Fibroblast of skin of back (primary cell): ENCODE data around the gene LARP1.

Experiments used
- DNase-seq: peaks from one replicate; pipeline ENCODE4 v3.0.0-alpha.2; 2013

The LARP1 gene

DNA sequence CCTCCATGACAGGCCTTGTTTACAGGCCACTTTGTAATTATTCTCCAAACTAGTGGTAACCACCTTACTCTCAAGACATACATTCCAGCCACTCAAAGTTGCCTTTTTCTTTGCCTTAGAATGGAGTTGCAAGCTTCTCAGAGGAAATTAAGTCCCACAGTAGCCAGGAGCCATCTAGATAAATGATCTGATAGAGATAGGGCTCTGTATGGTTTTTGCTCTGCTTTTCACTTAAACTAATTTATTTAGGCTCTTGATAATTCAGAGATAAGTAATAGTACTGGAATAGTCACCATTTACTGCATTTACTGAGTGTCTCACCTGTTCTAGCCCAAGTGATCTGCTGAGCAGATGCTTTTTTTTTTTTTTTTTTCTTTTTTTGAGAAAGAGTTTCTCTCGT is 7.5 kb downstream of the LARP1 start:
- DNase-seq = no peak

DNA sequence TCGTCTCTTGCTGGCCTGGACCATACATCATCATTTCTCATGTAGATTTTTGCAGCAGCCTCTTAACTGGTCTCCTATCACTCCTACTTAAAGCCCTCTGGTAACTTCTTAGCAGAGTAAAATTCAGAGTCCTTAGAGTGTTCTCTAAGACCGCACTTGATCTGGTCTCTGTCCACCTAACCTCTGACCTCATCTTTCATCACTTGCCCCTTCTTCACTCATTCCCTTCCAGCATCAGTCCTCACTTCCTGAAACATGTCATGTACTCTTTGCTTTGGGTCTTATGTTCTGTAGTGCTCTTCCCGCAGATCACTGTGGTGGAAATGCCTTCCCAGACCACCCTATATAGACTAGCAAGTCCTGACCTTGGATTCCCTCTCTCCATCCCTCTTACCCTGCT is 9.8 kb downstream of the LARP1 start:
- no peak for DNase-seq

DNA sequence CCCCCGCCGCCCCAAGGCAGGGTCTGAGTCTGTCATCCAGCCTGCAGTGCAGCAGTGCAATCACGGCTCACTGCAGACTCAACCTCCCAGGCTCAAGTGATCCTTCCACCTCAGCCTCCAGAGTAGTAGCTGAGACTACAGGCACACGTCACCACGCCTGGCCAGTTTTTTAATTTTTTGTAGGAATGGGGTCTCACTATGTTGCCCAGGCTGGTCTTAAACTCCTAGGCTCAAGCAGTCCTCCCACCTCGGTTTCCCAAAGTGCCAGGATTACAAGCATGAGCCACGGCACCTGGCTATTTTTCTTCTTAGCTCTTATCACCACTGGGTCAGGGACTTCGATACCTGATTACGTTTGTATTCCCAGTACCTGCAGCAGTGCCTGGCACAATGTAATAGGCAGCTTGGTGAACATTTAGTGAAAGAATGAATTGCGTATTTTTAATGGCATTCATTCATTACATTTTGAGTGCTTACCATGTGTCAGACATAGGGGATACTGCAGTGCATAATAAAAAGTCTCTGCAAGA is 10.3 kb downstream of the LARP1 start:
- no peak for DNase-seq

DNA sequence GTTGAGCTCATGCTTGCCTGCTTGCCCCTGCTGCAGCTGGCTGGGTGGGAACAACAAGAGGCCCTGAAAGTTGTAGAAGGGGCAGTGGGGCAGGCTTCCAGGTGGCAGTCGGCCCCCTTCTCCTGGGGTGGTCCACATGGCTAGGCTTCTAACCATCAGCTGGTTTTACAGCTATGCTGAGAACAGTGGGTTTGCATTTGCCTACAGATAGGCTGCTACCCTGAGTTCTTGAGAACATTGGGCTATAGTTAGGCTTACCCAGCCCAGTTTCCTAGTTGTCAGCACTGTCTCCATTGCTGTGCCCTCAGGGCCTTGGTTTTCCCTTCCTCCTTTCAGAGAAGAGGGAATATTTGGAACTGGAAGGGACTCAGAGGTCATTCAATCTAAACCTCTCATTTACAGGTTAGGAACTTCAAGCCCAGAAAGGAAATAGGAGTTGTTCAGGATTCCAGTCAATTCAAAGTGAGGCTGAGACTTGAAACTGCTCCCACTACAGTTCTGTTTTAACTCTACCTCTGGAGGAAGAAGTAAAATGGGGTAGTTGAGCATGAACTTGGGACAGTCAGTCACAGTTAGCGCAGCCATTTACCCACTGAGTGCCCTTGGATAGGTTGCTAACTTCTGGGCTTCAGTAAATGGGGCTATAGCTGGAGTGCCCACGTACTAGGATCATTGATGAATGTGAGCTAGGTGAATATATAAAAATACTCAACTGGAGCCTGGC is 11.5 kb downstream of the LARP1 start:
- no peak for DNase-seq

DNA sequence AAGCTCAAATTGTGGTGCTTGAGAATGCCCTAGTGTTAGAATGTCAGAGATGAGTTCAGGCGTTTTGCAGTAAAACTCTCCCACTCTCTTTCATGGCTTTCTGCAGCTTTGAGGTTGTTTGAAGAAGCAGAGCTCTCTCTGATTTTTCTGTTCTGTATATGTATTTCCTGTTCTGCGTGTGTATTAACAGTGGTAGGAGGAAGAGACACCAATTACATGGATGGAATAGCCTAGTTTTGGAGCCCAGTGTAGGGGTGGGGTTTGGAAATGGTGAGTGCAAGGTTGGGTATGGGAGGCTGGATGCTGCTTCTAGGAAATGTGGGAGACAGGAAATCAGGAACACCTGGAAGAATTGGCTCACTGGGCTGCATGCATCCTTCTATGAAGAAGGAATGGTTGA is 12.4 kb downstream of the LARP1 start:
- no peak for DNase-seq

GRCh38 chr5:154768207-154768606 is 13.0 kb downstream of the LARP1 start:
- DNase-seq = no peak

- DNase-seq = no peak
Observed at GRCh38 chr5:154770111-154770510, 14.9 kb downstream of the LARP1 start.

DNA sequence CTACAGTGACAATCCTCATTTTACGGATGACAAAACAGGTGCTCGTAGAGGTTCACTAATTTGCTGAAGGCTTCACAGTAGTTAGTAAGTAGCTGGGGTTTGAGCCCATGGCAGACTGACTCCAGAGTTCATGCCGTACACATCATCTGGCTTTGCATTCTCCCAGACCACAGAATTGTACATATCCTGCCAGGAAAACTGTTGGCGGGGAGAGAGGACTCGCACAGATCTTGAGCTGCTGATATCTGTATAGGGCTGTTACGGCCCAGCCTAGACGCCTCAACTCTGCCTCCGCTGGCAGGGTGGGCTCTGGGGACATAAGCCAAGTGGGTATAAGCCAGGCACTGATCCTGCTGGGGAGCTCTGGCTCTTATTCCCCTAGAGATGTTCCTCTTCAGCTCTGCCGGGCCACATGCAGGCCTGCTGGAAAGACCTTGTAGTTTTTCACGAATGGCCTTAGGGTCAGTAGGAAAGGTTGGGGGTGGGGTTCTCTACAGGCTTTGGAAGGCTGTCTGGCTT is 16.3 kb downstream of the LARP1 start:
- peak; percentile 86 for DNase-seq

DNA sequence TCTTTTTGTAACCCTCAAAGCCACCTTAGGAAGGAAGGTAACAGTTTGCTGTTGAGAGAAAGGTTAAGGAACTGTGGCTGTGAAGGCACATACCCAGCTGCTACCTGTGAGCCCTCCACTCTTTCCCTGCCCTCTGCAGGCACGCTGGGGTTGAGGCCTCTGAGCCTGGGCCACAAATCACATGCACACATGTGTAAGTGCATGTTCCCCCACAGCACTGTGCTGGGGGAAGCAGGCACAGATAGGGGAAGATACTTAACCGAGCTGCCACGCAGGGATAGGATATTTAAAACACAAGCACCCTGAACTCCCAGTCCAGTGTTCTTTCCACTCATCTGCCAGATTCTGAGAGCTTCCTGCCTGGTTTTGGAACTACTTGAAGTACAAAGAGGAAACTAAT is 18.1 kb downstream of the LARP1 start:
- DNase-seq = no peak

DNA sequence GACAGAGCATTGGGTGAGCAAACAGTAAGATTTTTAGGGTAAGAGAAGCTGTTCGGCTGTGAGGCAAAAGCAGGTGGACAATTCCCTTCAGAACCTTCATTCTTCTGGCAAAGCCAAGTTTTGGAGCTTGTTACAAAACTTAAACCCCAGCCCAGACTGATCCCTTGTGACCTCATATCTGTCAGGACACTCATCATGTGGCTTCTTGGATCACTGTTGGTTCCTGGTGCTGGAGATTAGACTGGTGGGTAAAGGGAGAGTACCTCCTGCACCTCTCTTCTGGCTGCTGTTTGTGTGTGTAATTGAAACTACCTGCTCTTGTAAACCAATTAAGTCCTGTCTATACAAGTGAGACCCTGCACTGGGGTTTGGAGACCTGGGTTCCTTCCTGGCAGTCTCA is 21.0 kb downstream of the LARP1 start:
- DNase-seq = no peak

DNA sequence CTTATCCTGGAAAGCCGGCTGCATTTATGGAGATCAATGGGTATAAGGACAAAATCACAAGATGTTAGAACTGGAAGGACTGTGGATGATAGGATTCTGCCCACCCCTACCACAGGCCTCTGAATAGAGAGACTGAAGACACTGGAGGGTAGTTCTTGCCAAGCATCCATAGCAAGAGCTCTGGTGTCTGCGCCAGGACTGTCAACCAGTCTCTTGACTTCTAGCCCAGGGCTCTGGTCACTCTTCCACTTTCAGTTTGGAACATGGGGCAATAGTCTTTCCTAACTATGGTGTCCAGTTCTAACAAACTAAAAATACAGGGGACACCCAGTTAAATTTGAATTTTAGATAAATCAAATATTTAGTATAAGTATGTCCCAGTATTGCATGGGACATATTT is 23.4 kb downstream of the LARP1 start:
- no peak for DNase-seq

- peak; percentile 86 for DNase-seq
Observed at GRCh38 chr5:154779105-154779504, 23.9 kb downstream of the LARP1 start.

- DNase-seq = no peak
Observed at GRCh38 chr5:154780128-154780527, 25.0 kb downstream of the LARP1 start.

GRCh38 chr5:154782326-154782725 is 27.1 kb downstream of the LARP1 start:
- no peak for DNase-seq

- DNase-seq = no peak
Observed at GRCh38 chr5:154782812-154783592, 27.8 kb downstream of the LARP1 start.

DNA sequence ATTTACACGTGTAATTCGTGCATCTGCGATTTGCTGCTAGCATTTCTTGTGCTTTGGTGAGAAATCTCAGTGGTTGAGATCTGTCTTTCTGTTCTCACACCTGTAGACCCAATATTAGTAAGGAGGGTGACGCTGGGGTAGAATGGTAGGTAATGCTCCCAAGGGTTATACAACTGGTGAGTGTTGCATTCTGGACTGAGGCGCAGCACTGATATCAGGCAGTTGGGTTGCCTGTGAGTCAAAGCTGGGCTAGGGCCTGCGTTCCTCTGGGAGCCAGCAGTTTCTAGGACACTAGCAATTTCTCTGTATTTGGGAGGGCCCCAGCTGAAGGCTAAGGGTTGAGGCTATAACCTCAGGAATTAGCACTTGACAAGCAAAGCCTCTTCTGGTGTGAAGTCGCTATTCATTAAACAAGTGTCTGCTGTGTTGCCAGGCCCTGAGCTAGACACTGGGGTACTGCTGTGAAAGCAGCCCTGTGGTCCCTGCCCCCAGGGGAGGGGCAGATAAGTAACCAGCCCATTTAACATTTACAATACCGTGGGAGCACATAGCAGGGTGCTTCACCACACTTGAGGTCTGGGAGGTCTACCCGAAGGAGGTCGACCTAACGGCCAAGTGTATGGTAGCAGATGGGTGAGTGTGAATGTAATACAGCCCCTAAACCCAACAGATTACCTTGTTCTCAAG is 28.7 kb downstream of the LARP1 start:
- no peak for DNase-seq

- no peak for DNase-seq
Observed at GRCh38 chr5:154784856-154785255, 29.7 kb downstream of the LARP1 start.

GRCh38 chr5:154786414-154786813 is 31.2 kb downstream of the LARP1 start:
- DNase-seq = no peak

DNA sequence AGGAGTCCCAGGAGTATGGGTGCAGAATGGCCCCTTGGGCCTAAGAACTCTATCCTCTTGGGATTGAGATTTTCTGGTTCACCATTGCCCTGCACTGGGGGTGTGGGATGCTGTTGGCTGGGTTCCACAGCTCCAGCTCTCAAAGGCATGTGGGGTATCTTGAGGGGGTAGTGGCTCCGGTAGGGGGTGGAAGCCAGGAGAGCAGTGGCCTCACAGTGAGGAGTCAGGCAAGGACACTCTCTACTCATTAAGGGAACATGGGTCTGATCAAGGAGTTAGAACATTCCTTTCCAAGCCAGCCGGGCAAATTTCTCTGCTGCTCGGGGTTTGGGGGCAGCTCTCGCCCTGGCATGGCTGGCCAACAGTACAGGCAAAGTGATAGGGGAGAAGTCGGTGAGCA is 33.0 kb downstream of the LARP1 start:
- no peak for DNase-seq

DNA sequence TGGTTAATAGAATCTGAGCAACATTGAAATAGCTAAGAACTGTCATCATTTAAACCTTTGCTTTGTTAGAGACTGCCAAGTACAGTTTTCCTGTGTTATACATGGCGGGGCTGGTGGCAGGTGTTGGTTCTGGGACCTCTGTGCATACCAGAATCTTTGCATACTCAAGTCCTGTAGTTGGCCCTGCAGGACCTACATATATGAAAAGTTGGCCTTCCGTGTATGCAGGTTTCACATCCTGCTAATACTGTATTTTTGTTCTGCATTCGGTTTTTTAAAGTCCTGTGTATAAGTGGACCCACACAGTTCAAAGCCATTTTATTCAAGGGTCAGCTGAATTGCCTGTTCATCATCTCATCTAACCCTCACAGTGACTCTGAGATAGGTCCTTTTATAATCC is 36.4 kb downstream of the LARP1 start:
- DNase-seq = no peak

DNA sequence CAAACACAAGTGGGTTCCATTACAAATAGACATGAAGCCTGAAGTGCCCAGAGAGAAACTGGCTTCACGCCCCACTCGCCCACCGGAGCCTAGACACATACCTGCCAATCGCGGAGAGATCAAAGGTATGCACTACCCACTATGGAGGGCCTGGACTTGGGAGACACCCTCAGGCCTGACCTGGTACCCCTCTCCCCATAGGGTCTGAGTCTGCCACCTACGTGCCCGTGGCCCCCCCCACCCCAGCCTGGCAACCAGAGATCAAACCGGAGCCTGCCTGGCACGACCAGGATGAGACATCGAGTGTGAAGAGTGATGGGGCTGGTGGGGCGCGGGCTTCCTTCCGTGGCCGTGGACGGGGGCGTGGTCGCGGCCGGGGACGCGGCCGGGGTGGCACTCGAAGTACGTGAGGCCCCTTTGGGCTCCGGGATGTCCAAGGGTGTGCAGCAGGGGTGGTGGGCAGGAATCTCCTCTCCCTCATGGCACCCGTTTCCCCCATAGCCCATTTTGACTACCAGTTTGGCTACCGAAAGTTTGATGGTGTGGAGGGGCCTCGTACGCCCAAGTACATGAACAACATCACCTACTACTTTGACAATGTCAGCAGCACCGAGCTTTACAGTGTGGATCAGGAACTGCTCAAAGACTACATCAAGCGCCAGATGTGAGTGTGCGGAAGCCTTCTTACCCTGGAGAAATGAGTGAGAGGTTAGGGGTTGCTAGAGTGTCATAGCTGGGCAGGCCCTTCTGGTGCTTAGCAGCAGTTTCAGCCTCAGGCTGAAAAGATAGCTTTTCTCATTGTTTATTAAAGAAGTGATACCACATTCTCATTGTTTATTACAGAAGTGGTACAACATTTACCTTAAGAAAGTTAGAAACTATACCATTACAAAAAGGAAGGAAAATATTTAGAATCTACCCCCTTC is 38.7 kb downstream of the LARP1 start:
- DNase-seq = no peak
